ENCODE measurements around the gene GPD2. TPM values are rescaled to one million over a fixed set of nuclear protein-coding genes. Genes with fewer than 3 reads are reported as not detected.
"Not testable (repeated sequence)": the region's sequence is repeated elsewhere in the genome, so short reads cannot be mapped to it uniquely, and the experiment has no call there.

Gene GPD2
- total and polyA plus RNA-seq, 12 donors: 4.5 to 33.8 (median 14.5) TPM

GRCh38 chr2:156489750-156490465 is 53.7 kb downstream of the GPD2 start:
- DNase-seq: no peak
- no peaks in the 10 kb centered on the region for H3K4me1 ChIP-seq (replicated peaks in 1 of 2)
- TF ChIP-seq CTCF (IDR thresholded peaks at IDR 0.05) (no peak), POLR2A (IDR thresholded peaks at IDR 0.05) (no peak)
- no peak overlapping the region for H3K27ac ChIP-seq
- intact Hi-C loops (cut with DNase I): no loop called here
- no peaks in the 10 kb centered on the region for H3K27me3 ChIP-seq
- H3K4me3 ChIP-seq: no peak overlapping the region
- 69 to 90% (median 84%) methylated on average over 5 to 6 of the region's 6 CpGs for WGBS, 4 donors
- H3K9me3 ChIP-seq (replicated peaks in 1 of 3): no peaks in the 10 kb centered on the region
- no peaks in the 10 kb centered on the region for H3K36me3 ChIP-seq (replicated peaks in 1 of 2)

GRCh38 chr2:156490466-156490840 is 54.3 kb downstream of the GPD2 start:
- 86 to 97% (median 91%) methylated on average over 1 of the region's 1 CpG for WGBS, 4 donors
- Histone ChIP-seq H3K27me3 (no peaks in the 10 kb centered on the region), H3K4me3 (no peak overlapping the region), H3K4me1 (replicated peaks in 1 of 2) (no peaks in the 10 kb centered on the region), H3K9me3 (replicated peaks in 1 of 3) (no peaks in the 10 kb centered on the region), H3K27ac (no peak overlapping the region), H3K36me3 (replicated peaks in 1 of 2) (no peaks in the 10 kb centered on the region)
- intact Hi-C loops (cut with DNase I): no loop called here
- no peak for DNase-seq
- no peak for TF ChIP-seq POLR2A (IDR thresholded peaks at IDR 0.05)
- no peak for TF ChIP-seq CTCF (IDR thresholded peaks at IDR 0.05)

- WGBS, 4 donors: 83 to 91% (median 88%) methylated on average over 2 of the region's 2 CpGs
- Histone ChIP-seq H3K27me3 (no peaks in the 10 kb centered on the region), H3K4me1 (replicated peaks in 1 of 2) (no peaks in the 10 kb centered on the region), H3K36me3 (replicated peaks in 1 of 2) (no peaks in the 10 kb centered on the region), H3K9me3 (replicated peaks in 1 of 3) (no peaks in the 10 kb centered on the region), H3K4me3 (no peak overlapping the region), H3K27ac (no peak overlapping the region)
- DNase-seq: no peak
- intact Hi-C loops (cut with DNase I): no loop called here
- no peak for TF ChIP-seq CTCF (IDR thresholded peaks at IDR 0.05)
- no peak for TF ChIP-seq POLR2A (IDR thresholded peaks at IDR 0.05)
These were observed 55.0 kb downstream of the GPD2 start for GRCh38 chr2:156491176-156491575.

GRCh38 chr2:156492979-156493378 is 56.8 kb downstream of the GPD2 start:
- no peaks in the 10 kb centered on the region for H3K36me3 ChIP-seq (replicated peaks in 1 of 2)
- no peak for TF ChIP-seq POLR2A (IDR thresholded peaks at IDR 0.05)
- no peak for TF ChIP-seq CTCF (IDR thresholded peaks at IDR 0.05)
- H3K27me3 ChIP-seq: no peaks in the 10 kb centered on the region
- H3K4me1 ChIP-seq (replicated peaks in 1 of 2): no peaks in the 10 kb centered on the region
- no peaks in the 10 kb centered on the region for H3K9me3 ChIP-seq (replicated peaks in 1 of 3)
- H3K27ac ChIP-seq: no peak overlapping the region
- intact Hi-C loops (cut with DNase I): no loop called here
- DNase-seq: no peak
- H3K4me3 ChIP-seq: no peak overlapping the region

GRCh38 chr2:156495998-156496397 is 59.8 kb downstream of the GPD2 start:
- DNase-seq; H3K27ac ChIP-seq; H3K4me1 ChIP-seq (replicated peaks in 1 of 2); H3K27me3 ChIP-seq; H3K9me3 ChIP-seq (replicated peaks in 1 of 3); H3K4me3 ChIP-seq; intact Hi-C loops (cut with DNase I); H3K36me3 ChIP-seq (replicated peaks in 1 of 2): not testable (repeated sequence)
- WGBS, 4 donors: 89 to 96% (median 94%) methylated on average over 1 of the region's 1 CpG
